ENCODE data around the gene CCDC198. TPM values are rescaled to one million over a fixed set of nuclear protein-coding genes. Genes with fewer than 3 reads are reported as not detected.

Gene CCDC198
- total RNA-seq, 1 donor from 2014 or later, result not detected

GRCh38 chr14:57479197-57479596 is 14.5 kb downstream of the CCDC198 start:
- intact Hi-C loops (cut with DNase I), result no loop called here
- DNase-seq (ENCODE audit: missing footprints) (no peak), ATAC-seq (no peak)

- intact Hi-C loops (cut with DNase I), result no loop called here
- no peak for DNase-seq (ENCODE audit: missing footprints)
- no peak for ATAC-seq
Measured at GRCh38 chr14:57478050-57478449, 15.6 kb downstream of the CCDC198 start.

DNA sequence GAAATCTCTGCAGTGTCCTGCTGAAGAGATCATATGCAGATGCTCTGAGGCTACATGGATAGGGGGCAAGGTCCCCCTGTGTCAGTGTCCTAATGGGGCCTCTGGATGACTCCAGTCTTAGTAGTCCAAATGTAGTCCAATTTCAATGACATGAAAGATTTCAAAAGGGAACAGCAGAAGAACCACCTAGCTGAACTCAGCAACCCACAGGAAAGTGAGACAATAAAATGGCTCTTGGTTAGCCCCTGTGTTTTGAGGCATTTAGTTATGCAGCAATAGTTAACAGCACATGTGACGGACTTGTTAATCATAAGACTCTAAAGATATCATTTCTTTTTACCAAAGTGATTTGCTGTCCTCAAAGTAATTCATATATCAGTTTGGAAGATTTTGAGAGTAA is 22.7 kb downstream of the CCDC198 start:
- ATAC-seq (no peak), DNase-seq (ENCODE audit: missing footprints) (no peak)
- intact Hi-C loops (cut with DNase I), result no loop called here

DNA sequence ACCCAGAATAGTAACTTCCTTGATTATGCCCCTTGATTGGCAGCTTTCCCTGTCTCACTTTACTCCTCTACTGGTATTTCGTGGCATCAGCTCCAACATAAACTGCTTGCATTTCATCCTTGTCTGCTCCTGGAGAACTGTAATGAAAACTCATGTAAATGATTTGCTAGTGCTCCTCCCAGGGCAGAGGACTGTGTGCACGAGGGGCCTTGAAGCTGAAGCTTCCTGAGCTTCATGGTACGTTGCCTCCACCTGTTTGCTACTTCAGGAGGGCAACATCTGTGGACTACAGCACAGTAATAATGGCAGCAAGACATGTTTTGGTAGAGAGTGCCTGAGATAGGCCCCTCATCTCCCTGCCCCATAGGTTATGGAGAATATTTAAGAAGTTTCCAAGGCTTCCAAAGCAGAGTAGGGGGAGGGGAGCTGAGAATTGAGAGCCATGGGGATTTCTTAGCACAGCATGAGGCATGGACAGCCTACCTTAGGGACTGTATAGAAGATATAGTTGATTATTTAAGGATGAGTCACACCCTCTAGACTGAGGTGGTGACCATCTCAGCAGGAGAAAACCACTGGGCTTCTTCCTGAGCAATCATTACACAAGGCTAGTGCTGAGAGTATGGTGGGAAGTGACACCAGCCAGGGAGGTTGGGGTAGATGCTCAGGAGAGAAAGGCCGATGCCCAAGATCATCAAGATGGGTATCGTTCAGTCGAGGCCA is 29.5 kb downstream of the CCDC198 start:
- ATAC-seq, result no peak
- intact Hi-C loops (cut with DNase I), result no loop called here
- DNase-seq (ENCODE audit: missing footprints), result no peak

DNA sequence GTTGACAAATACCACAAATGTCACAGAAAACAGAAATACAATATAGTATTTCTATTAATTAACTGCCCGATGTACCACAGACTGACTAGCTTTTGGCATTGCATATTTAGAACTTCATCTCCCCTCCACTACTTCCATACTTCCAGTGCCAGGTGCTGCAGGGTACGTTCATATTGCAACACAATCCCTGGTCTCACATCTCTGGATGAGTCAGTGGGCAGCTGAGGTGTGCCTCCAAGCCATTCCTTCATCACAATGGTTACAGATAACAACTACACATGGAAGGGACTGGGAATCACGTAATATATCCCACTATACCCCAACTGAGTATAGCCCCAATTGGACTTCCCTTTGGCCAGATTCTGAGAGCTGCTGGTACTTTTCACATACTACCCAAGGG is 31.1 kb downstream of the CCDC198 start:
- ATAC-seq, result no peak
- DNase-seq (ENCODE audit: missing footprints), result no peak

GRCh38 chr14:57461777-57462320 is 31.8 kb downstream of the CCDC198 start:
- ATAC-seq (no peak), DNase-seq (ENCODE audit: missing footprints) (no peak)
- intact Hi-C loops (cut with DNase I), result no loop called here

More for the DNA sequence above, 31.1 kb downstream of the CCDC198 start:
- intact Hi-C loops (cut with DNase I), result no loop called here

DNA sequence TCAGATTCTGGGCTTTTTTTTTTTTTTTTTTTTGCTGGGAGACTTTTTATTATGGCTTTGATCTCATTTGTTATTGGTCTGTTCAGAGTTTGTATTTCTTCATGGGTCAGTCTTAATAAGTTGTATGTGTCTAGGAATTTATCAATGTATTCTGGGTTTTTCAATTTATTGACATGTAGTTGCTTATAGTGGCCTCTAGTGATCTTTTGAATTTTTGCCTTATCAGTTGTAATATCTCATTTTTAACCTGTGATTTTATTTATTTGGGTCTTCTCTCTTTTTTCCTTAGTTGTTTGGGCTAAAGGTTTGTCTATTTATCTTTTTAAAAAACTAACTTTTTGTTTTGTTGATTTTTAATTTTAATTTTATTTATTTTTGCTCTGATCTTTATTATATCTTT is 57.7 kb downstream of the CCDC198 start:
- ATAC-seq (no peak), DNase-seq (ENCODE audit: missing footprints) (no peak)
- intact Hi-C loops (cut with DNase I), result no loop called here

DNA sequence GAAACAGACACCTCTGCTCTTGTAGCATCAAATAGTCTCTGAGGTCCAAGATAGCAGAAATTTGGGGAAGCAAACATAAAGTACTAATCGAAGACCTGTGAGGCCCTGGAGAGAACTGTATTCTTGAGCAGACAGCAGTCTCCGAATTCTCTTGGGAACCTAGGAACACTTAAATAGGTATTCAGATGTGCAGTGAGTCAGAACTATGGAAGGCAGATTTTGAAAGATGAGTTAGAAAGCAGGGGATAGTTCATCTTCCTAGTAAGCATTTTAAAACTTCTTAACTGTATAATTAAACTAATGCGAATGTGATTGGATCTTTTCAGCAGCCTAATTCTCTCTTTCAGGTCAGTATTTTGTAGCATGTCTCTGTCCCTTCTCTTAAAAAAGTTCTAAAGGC is 72.7 kb downstream of the CCDC198 start:
- intact Hi-C loops (cut with DNase I), result no loop called here
- ATAC-seq, result no peak
- DNase-seq (ENCODE audit: missing footprints), result no peak

GRCh38 chr14:57420033-57420432 is 73.6 kb downstream of the CCDC198 start:
- no peak for ATAC-seq
- no peak for DNase-seq (ENCODE audit: missing footprints)
- intact Hi-C loops (cut with DNase I), result no loop called here

Other genes with a start within 250 kb of the CCDC198 start
- 63.3 TPM for gene EXOC5, start 225.0 kb downstream of the CCDC198 start, total RNA-seq
- 42.9 TPM for gene AP5M1, start 224.9 kb downstream of the CCDC198 start, total RNA-seq
- gene NAA30, start 103.3 kb downstream of the CCDC198 start, total RNA-seq, result 22.0 TPM

Data from Right ventricle myocardium inferior (tissue), 1 donor.